Activated CD4-positive, alpha-beta memory T cell treated with anti-CD3 and anti-CD28 coated beads, Interleukin-2, amount 10 ng/mL, durations not matched to agents 7 days and 5 days (primary cell): ENCODE data around the gene EXOC6B. TPM values are rescaled to one million over a fixed set of nuclear protein-coding genes. Genes with fewer than 3 reads are reported as not detected.
"Not testable (repeated sequence)": the region's sequence is repeated elsewhere in the genome, so short reads cannot be mapped to it uniquely, and the experiment has no call there.

Source experiments
- CTCF ChIA-PET: fragments of 350-600 bp; sonication (Branson Sonifier 250); formaldehyde crosslinking; loops from one replicate; lab custom pipeline; 2021; ENCODE audit warnings: antibody characterized with exemption, inconsistent platforms; lab: Charles Lee
- POLR2A ChIA-PET: fragments of 350-600 bp; sonication (Branson Sonifier 250); formaldehyde crosslinking; loops from one replicate; lab custom pipeline; 2021; ENCODE audit warnings: antibody characterized with exemption; lab: Charles Lee
- DNase-seq: peaks from one replicate; pipeline ENCODE4 v3.0.0-alpha.2; 2020
- H3K27ac Mint-ChIP-seq: one replicate; pipeline ENCODE4 v1.8.0; 2021; ENCODE audit warnings: mild to moderate bottlenecking, mixed read lengths
- H3K27me3 Mint-ChIP-seq: one replicate; pipeline ENCODE4 v1.8.0; 2021; ENCODE audit warnings: mixed read lengths
- H3K36me3 Mint-ChIP-seq: one replicate; pipeline ENCODE4 v1.8.0; 2021; ENCODE audit warnings: low read depth, mixed read lengths
- H3K4me1 Mint-ChIP-seq: one replicate; pipeline ENCODE4 v1.8.0; 2021; ENCODE audit warnings: mixed read lengths
- H3K4me3 Mint-ChIP-seq: one replicate; pipeline ENCODE4 v1.8.0; 2021; ENCODE audit warnings: mild to moderate bottlenecking, mixed read lengths
- H3K9me3 Mint-ChIP-seq: one replicate; pipeline ENCODE4 v1.8.0; 2021; ENCODE audit warnings: mixed read lengths
- total RNA-seq, 2 experiments: library from RNA; stranded (reverse); gene quantifications; one replicate each; pipeline ENCODE4 v1.2.3, GENCODE V29; 2021

Gene EXOC6B
- total RNA-seq, 2 experiments from 2014 or later: 18.7 to 24.2 TPM

DNA sequence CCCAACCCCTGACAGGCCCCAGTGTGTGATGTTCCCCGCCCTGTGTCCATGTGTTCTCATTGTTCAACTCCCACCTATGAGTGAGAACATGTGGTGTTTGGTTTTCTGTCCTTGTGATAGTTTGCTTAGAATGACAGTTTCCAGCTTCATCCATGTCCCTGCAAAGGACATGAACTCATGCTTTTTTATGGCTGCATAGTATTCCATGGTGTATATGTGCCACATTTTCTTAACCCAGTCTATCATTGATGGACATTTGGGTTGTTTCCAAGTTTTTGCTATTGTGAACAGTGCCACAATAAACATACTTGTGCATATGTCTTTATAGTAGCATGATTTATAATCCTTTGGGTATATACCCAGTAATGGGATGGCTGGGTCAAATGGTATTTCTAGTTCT lies 270.9 kb downstream of the EXOC6B start:
- H3K9me3 Mint-ChIP-seq, H3K27ac Mint-ChIP-seq, H3K4me3 Mint-ChIP-seq, DNase-seq, H3K4me1 Mint-ChIP-seq, H3K36me3 Mint-ChIP-seq, POLR2A ChIA-PET, H3K27me3 Mint-ChIP-seq, CTCF ChIA-PET: not testable (repeated sequence)

DNA sequence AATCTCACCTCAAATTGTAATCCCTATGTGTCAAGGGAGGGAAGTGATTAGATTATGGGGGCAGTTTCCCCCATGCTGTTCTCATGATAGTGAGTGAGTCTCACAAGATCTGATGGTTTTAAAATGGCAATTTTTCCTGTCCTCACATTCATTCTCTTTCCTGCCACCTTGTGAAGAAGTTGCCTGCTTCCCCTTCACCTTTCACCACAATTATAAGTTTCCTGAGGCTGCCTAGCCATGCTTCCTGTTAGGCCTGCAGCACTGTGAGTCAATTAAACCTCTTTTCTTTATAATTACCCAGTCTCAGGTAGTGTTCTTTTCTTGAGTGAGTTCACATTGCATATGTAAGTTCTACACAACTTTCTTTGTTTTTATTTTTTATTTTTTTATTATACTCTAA lies 271.5 kb downstream of the EXOC6B start:
- peaks cover 2% of the 10 kb centered on the region for H3K4me1 Mint-ChIP-seq
- ChIA-PET CTCF (no interaction called here), POLR2A (no interaction called here)
- H3K36me3 Mint-ChIP-seq: peaks cover 10% of the 10 kb centered on the region
- no peak for DNase-seq
- H3K9me3 Mint-ChIP-seq: no peaks in the 10 kb centered on the region
- H3K27ac Mint-ChIP-seq: no peak overlapping the region
- no peaks in the 10 kb centered on the region for H3K27me3 Mint-ChIP-seq
- no peak overlapping the region for H3K4me3 Mint-ChIP-seq

DNA sequence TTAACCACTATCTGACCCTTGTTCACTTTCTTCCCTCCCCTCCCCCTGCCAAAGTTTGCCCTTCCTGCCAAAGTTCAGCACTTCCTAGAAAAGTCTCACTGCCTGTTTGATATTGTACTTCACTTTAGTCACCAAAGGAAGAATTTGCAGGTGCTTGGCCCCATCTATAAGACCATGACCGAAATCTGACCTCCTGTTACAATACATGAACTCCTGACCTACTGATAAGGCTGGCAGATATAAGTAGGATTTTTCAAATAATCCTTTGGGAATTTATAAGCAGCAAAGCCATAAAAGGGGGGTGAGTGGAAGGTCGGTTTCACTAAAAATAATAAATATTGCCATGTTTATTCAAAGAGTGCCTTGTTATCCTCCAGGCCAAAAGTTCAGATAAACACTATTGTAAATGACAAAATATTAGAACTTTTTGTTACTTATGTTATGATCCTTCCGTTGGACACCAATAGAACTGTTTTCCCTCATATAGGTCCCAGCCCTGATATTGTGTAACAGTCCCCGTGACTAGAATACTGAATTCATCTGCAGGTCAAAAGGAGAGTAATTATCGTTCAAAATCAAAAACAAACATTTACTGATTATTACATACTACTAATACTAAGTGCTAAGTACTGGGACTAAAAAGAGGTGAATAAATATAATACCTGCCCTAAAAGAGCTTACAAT lies 277.6 kb downstream of the EXOC6B start:
- Mint-ChIP-seq H3K4me1 (no peaks in the 10 kb centered on the region), H3K27me3 (no peaks in the 10 kb centered on the region), H3K27ac (no peak overlapping the region), H3K4me3 (no peak overlapping the region), H3K9me3 (no peaks in the 10 kb centered on the region), H3K36me3 (no peaks in the 10 kb centered on the region)
- CTCF ChIA-PET: interaction anchor here (0.6 kb wide), 1 partner anchor 312 kb away, joined by 4 read pairs; no protein-coding TSS in a partner anchor
- no peak for DNase-seq
- POLR2A ChIA-PET: no interaction called here

DNA sequence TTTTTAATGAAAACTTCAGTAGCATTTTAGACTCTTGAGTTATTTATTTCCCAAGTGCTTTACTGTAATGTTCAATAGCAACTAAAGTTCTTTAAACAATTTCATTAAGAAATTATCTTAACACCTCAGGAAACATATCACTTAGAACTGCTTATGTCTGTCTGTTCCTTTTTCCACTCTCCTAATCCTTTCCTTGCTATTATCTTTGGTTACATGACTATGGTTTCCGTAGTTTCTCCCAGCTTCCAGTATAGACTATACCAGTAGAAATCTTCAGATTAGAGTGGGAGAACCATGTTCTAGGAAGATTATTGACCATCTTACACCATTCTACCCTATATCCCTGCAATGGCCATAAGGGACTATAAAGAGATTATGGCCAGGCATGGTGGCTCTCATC lies 280.0 kb downstream of the EXOC6B start:
- Mint-ChIP-seq H3K4me3 (no peak overlapping the region), H3K4me1 (no peaks in the 10 kb centered on the region), H3K27ac (no peak overlapping the region), H3K27me3 (no peaks in the 10 kb centered on the region), H3K36me3 (no peaks in the 10 kb centered on the region), H3K9me3 (no peaks in the 10 kb centered on the region)
- CTCF ChIA-PET: no interaction called here
- POLR2A ChIA-PET: no interaction called here
- DNase-seq: no peak

DNA sequence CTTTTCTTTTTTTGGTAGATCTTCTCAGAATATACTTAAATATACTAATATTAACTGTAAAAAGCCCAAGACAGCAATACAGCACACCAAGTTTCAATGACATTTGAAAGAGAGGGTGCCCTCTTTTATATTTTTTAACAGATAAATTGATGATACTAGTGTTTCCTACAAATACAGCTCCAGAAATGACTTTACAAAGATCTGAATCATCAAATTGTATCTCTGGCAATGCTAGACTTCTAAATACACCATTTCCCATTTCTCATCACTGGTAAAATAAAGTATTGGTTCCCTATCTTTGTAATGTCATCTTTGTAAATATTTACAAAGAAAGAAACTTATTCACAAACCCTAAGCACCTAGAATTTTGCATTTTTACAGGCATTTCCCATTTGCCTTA lies 281.3 kb downstream of the EXOC6B start:
- Mint-ChIP-seq H3K27ac (no peak overlapping the region), H3K4me1 (no peaks in the 10 kb centered on the region), H3K36me3 (no peaks in the 10 kb centered on the region), H3K27me3 (no peaks in the 10 kb centered on the region), H3K9me3 (no peaks in the 10 kb centered on the region), H3K4me3 (no peak overlapping the region)
- no peak for DNase-seq
- CTCF ChIA-PET: no interaction called here
- POLR2A ChIA-PET: no interaction called here

DNA sequence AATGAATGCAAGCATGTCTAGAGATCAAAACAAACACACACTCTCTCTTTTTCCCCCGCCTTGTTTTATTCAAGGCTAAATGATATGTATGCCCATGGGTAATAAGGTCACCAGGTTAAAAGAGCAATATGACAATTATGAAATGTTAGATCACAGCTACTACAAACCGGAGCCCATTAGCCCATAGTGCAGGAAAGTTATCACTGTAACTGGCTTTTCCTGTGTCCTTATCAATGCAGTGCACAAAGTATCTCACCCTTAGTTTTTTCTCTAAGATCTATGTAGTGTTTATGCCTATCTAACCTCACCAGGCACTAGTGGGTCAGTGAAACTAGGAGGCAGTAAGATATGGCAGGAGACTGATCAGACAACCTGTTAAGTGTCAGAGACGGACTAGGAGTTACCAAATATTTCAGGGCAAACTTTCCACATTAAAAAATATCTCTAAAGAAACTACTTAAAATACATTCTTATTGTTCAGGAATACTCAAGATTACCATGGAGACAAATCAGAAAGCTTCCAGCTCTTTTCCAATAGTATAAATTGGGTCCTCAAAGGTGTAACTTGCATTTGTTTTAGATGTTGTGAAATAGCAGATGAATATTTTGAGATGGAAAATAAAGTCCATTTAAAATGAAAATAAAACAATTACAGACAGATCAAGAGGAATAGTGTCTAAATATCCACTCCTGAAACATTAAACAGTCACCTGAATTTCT lies 282.2 kb downstream of the EXOC6B start:
- ChIA-PET CTCF (no interaction called here), POLR2A (no interaction called here)
- DNase-seq: no peak
- no peaks in the 10 kb centered on the region for H3K4me1 Mint-ChIP-seq
- H3K4me3 Mint-ChIP-seq: no peak overlapping the region
- no peaks in the 10 kb centered on the region for H3K9me3 Mint-ChIP-seq
- no peak overlapping the region for H3K27ac Mint-ChIP-seq
- H3K36me3 Mint-ChIP-seq: no peaks in the 10 kb centered on the region
- no peaks in the 10 kb centered on the region for H3K27me3 Mint-ChIP-seq

DNA sequence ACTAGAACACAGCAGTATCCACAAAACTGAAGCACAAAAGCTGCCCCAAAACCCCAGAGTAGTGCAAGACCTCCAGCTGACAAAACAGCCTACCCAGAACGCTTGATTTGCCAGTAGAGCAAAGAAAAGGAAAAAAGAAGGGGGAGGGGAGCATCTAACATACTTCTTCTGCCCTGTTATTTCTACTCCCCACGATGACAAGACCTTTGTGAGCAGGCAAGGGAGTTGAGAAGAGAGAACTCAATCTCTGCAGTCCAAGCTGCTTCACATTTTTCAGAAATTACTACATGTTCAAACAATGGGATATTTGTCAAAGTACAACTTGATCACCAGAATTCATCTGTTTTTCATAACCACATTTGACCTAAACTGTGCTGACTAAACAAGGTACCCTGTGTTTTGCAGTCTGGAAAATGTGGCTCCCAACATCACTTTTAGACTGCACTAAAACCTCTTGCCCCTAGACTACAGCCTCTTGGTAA lies 286.7 kb downstream of the EXOC6B start:
- H3K4me1 Mint-ChIP-seq: no peaks in the 10 kb centered on the region
- ChIA-PET POLR2A (no interaction called here), CTCF (no interaction called here)
- H3K27ac Mint-ChIP-seq: no peak overlapping the region
- H3K36me3 Mint-ChIP-seq: no peaks in the 10 kb centered on the region
- H3K4me3 Mint-ChIP-seq: no peak overlapping the region
- H3K27me3 Mint-ChIP-seq: no peaks in the 10 kb centered on the region
- DNase-seq: no peak
- no peaks in the 10 kb centered on the region for H3K9me3 Mint-ChIP-seq

DNA sequence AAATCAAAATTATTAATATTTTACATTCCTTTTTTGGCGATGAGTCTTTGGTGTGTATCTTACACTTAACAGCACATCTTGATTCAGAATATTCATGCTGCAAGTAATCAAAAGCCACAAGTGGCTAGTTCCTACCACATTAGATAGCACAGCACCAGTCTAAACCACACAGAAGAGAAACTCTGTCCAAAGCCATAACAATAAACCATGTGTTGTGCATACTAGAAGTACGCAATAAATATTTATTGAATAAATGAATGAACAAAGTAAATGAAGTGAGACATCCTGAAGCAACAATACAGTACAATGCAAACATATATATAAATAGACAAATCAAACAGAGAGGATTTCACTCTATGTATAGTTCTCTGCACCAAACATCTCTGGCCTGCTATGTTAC lies 287.3 kb downstream of the EXOC6B start:
- Mint-ChIP-seq H3K36me3 (no peaks in the 10 kb centered on the region), H3K4me3 (no peak overlapping the region), H3K27ac (no peak overlapping the region), H3K4me1 (no peaks in the 10 kb centered on the region), H3K9me3 (no peaks in the 10 kb centered on the region), H3K27me3 (no peaks in the 10 kb centered on the region)
- POLR2A ChIA-PET: no interaction called here
- DNase-seq: no peak
- CTCF ChIA-PET: no interaction called here

DNA sequence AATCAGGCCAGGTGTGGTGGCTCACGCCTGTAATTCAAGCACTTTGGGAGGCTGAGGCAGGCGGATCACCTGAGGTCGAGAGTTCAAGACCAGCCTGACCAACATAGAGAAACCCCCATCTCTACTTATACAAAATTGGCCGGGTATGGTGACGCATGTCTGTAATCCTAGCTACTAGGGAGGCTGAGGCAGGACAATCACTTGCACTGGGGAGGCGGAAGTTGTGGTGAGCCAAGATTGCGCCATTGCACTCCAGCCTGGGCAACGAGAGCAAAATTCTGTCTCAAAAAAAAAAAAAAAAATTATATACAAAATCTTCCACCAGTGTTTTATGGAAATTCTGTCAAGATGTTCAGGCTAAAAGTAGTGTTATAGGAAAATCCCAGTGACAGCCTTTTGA lies 290.2 kb downstream of the EXOC6B start:
- POLR2A ChIA-PET, H3K27me3 Mint-ChIP-seq, H3K4me1 Mint-ChIP-seq, H3K9me3 Mint-ChIP-seq, DNase-seq, H3K36me3 Mint-ChIP-seq, H3K27ac Mint-ChIP-seq, H3K4me3 Mint-ChIP-seq: not testable (repeated sequence)
- CTCF ChIA-PET: interaction anchor here (0.7 kb wide), 1 partner anchor 231 kb away, joined by 3 read pairs; no protein-coding TSS in a partner anchor

DNA sequence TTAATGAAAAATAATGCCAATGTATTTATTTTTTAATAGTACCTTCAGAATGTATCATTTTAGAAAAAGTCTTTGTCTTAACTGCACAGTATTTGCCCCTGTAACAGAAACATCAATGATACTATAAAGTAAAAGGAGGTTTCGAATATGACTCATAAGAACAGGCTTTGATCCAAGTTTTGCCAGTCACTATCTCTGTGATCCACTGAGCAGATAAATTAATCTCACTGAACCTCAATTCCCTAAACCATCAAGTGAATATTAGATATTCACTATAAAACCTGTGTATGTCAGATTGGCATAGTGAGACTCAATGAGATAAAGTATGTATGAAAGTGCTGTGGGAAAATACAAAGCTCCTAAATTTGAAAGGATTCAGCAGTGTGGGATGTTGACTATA lies 292.1 kb downstream of the EXOC6B start:
- H3K36me3 Mint-ChIP-seq: no peaks in the 10 kb centered on the region
- H3K27me3 Mint-ChIP-seq: no peaks in the 10 kb centered on the region
- CTCF ChIA-PET: no interaction called here

DNA sequence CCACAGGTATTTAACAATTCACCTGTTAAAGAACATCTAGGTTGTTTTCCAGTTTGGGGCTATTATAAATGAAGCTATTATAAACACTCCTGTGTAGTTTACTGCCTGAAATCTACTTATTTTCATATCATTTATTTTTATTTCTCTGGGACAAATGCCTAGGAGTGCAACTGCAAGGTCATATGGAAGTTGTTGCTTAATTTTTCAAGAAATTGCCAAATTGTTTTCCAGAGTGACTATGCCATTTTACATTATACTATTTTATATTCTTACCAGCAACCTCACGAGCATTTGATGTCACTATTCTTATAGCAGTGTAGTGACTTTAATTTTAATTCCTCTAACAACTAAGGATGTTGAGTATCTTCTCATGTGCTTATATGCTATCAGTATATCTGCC lies 298.4 kb downstream of the EXOC6B start:
- CTCF ChIA-PET: interaction anchor here (1.6 kb wide), 1 partner anchor 78 kb away, joined by 3 read pairs; no protein-coding TSS in a partner anchor

More for the DNA sequence above, 292.1 kb downstream of the EXOC6B start:
- Mint-ChIP-seq H3K27ac (no peak overlapping the region), H3K9me3 (no peaks in the 10 kb centered on the region), H3K4me1 (no peaks in the 10 kb centered on the region), H3K4me3 (no peak overlapping the region)
- no peak for DNase-seq
- POLR2A ChIA-PET: no interaction called here

DNA sequence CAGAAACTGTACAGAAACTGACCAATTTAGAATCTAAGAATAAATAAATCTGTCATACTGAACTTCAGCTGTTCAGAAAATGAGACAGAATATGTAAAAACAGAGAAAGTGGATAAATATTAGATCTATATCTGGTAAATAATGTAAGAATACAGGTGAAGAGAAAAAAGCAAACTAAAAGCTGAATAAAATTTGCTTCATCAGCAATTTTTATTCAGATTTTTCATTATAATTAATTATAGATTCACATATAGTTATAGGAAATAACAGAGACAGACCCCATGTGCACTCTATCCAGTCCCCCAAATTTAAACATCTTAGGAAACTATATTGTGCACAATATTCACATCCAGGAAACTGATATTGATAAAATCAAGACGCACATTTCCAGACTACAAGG lies 299.2 kb downstream of the EXOC6B start:
- Mint-ChIP-seq H3K36me3 (no peaks in the 10 kb centered on the region), H3K9me3 (no peaks in the 10 kb centered on the region), H3K27me3 (no peaks in the 10 kb centered on the region), H3K4me1 (no peaks in the 10 kb centered on the region), H3K4me3 (no peak overlapping the region), H3K27ac (no peak overlapping the region)
- CTCF ChIA-PET: no interaction called here
- POLR2A ChIA-PET: no interaction called here
- DNase-seq: no peak

More for the DNA sequence above, 298.4 kb downstream of the EXOC6B start:
- no peak overlapping the region for H3K27ac Mint-ChIP-seq
- H3K4me1 Mint-ChIP-seq: no peaks in the 10 kb centered on the region
- H3K9me3 Mint-ChIP-seq: no peaks in the 10 kb centered on the region
- no peak for DNase-seq
- POLR2A ChIA-PET: no interaction called here
- no peaks in the 10 kb centered on the region for H3K36me3 Mint-ChIP-seq
- no peak overlapping the region for H3K4me3 Mint-ChIP-seq
- no peaks in the 10 kb centered on the region for H3K27me3 Mint-ChIP-seq

DNA sequence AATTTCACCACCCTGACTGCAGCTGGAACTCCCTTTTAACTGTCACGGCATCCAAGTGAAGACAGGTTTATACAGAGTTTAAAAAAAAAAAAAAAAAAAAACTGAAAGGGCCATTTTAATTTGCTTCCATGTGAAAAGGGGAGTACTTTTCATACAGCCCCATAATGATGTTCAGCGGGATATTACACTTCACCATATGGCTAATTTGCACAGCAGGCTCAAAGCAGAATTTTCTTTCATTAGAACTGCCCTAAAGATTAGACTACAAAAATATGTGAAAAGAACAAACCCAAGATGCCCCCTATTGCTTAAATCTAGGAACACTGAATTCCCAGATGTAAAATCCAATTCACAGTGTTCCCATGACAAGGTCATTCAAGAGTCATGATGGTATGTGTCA lies 301.8 kb downstream of the EXOC6B start:
- no peak overlapping the region for H3K4me3 Mint-ChIP-seq
- POLR2A ChIA-PET: no interaction called here
- no peaks in the 10 kb centered on the region for H3K9me3 Mint-ChIP-seq
- H3K27me3 Mint-ChIP-seq: no peaks in the 10 kb centered on the region
- CTCF ChIA-PET: no interaction called here
- DNase-seq: no peak
- H3K27ac Mint-ChIP-seq: no peak overlapping the region
- H3K36me3 Mint-ChIP-seq: no peaks in the 10 kb centered on the region
- H3K4me1 Mint-ChIP-seq: no peaks in the 10 kb centered on the region

DNA sequence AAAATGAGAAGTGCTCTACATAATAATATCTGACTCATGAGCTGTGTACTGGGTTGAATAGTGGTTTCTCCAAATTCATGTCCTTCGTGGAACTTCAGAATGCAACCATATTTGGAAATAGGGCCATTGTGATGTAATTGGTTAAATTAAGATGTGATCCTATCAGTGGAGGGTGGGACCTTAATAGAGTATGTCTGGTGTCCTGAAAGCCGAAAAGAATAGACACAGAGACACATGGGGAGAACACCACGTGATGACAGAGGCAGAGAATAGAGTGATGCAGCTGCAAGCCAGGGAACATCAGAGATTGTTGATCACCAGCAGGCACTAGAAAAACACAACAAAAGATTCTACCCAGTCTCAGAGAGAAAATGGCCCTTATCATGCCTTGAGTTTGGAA lies 310.1 kb downstream of the EXOC6B start:
- no peak for DNase-seq
- POLR2A ChIA-PET: no interaction called here

More for the DNA sequence above, 310.1 kb downstream of the EXOC6B start:
- CTCF ChIA-PET: no interaction called here
- Mint-ChIP-seq H3K36me3 (no peaks in the 10 kb centered on the region), H3K4me1 (no peaks in the 10 kb centered on the region), H3K27me3 (no peaks in the 10 kb centered on the region), H3K27ac (no peak overlapping the region), H3K9me3 (no peaks in the 10 kb centered on the region), H3K4me3 (no peak overlapping the region)
